A673 (cell line): ENCODE data around the gene PLEKHA8.

Experiments
- EZH2 ChIP-seq: fragments of 200-600 bp; sonication (generic); IDR thresholded peaks from 2 replicates; pipeline ENCODE4 v1.6.1; 2017; ENCODE audit warnings: borderline replicate concordance, low read depth, mild to moderate bottlenecking, mixed read lengths, antibody characterized with exemption, low read length; ENCODE audit not compliant: poor library complexity, severe bottlenecking
- TF ChIP-seq, protein P1 (sequence below): fragments of 300-800, 200-600 bp; sonication (generic); conservative IDR thresholded peaks from 2 replicates; pipeline ENCODE4 v1.5.1; 2017; ENCODE audit warnings: low read depth, mild to moderate bottlenecking, antibody characterized with exemption, low read length, moderate library complexity, mixed read lengths

DNA sequence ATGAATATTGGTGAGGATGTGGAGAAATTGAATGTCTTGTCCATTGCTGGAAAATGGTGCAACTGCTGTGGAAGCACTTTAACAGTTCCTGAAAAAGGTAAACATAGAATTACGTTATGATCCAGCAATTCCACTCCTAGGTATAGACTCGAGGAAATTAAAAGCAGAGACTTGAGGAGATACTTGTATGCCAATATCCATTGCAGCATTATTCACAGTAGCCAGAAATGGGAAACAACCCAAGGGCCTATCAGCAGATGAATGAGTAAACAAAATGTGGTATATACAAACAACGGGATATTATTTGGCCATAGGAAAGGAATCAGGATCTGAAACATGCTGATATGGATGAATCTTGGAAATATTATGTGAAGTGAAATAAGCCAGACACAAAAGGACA is 74.1 kb downstream of the PLEKHA8 start:
- TF ChIP-seq, protein P1, sequence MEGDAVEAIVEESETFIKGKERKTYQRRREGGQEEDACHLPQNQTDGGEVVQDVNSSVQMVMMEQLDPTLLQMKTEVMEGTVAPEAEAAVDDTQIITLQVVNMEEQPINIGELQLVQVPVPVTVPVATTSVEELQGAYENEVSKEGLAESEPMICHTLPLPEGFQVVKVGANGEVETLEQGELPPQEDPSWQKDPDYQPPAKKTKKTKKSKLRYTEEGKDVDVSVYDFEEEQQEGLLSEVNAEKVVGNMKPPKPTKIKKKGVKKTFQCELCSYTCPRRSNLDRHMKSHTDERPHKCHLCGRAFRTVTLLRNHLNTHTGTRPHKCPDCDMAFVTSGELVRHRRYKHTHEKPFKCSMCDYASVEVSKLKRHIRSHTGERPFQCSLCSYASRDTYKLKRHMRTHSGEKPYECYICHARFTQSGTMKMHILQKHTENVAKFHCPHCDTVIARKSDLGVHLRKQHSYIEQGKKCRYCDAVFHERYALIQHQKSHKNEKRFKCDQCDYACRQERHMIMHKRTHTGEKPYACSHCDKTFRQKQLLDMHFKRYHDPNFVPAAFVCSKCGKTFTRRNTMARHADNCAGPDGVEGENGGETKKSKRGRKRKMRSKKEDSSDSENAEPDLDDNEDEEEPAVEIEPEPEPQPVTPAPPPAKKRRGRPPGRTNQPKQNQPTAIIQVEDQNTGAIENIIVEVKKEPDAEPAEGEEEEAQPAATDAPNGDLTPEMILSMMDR = no peak
- no peak for TF ChIP-seq EZH2
